GM12892 (cell line): ENCODE results near the gene CADM1.

Experiments used
- DNase-seq: peaks from one replicate; pipeline ENCODE4 v3.0.0; 2011; ENCODE audit not compliant: insufficient read length
- FAIRE-seq: peaks from 2 replicates; lab custom pipeline; 2011; peaks lifted over from hg19 to GRCh38; lab: Jason Lieb, UNC
- POLR2A ChIP-seq: IDR thresholded peaks from 2 replicates; pipeline ENCODE4 v1.6.1; 2011; ENCODE audit warnings: low read depth, low read length, control low read depth
- POLR2AphosphoS5 ChIP-seq: IDR thresholded peaks from 2 replicates; pipeline ENCODE4 v1.6.1; 2011; ENCODE audit warnings: low read depth, low read length, control low read depth
- TAF1 ChIP-seq: IDR thresholded peaks from 2 replicates; pipeline ENCODE4 v1.6.1; 2011; ENCODE audit warnings: low read depth, mild to moderate bottlenecking, control low read depth, low read length, borderline replicate concordance

The CADM1 gene

GRCh38 chr11:115185507-115185906 lies 318.7 kb downstream of the CADM1 start:
- DNase-seq (no peak), FAIRE-seq (no peak)
- TF ChIP-seq POLR2AphosphoS5 (no peak), POLR2A (no peak), TAF1 (no peak)

DNA sequence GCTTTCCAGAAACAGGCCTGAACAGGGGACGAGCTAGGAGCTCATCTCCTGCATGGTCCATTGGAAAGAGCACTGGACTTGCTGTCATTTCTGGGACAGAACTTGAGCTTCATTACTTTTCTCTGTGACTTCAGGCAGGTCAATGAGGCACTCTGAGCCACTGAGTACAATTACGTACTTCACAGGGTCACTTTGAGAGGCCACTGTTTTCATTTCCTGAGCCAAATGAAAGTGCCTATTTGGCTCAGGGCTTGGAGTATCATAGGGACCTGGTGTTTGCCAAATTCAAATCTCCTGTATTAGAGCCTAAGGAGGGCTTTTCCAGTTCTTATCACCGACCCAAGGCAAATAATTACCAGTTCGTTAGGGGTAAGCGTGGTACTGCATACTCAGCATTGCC lies 319.3 kb downstream of the CADM1 start:
- FAIRE-seq = no peak
- no peak for TF ChIP-seq TAF1
- no peak for TF ChIP-seq POLR2A
- no peak for TF ChIP-seq POLR2AphosphoS5
- no peak for DNase-seq

DNA sequence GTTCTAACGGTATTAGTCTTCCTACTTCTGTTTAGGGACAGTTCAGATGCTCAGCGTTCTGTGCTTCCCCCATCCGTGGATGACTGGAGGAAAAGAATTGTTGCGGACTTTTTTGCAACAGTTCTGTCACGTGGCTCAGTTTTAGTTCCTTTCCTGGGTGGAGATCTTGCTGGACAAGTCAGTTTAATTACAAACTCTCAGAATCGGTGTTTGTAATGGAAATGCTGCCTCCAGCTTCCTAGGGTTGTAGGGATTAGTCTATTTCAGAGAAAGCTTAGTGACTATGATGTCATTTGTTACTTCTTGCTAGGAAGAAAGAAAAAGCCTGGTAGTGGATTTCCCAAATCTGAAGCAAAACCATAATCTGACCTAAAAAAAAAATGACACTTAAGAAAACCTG lies 320.4 kb downstream of the CADM1 start:
- no peak for DNase-seq
- TF ChIP-seq POLR2AphosphoS5 (no peak), TAF1 (no peak), POLR2A (no peak)
- peak; percentile 48 for FAIRE-seq

DNA sequence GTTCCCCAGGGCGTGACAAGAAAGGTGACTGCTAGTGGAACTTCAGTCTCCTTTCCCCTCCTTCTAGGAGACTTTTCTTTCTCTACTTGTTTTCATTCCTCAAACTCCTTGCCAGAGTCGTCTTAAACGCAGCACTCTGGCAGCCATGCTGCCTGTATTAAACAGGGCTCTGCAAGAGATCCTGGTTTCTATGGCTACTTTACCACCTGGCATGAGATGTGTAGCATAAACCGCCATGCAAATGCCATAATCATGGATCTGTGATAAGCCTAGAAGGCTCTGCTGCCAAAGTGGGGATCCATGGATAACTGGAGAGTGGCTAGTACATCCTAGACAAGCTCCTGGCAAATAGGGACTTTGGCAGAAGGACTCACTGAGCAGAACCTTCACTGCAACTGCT lies 321.1 kb downstream of the CADM1 start:
- no peak for FAIRE-seq
- no peak for DNase-seq
- TF ChIP-seq POLR2AphosphoS5 (no peak), POLR2A (no peak), TAF1 (no peak)

GRCh38 chr11:115182282-115182955 lies 321.8 kb downstream of the CADM1 start:
- no peak for TF ChIP-seq POLR2A
- no peak for TF ChIP-seq TAF1
- TF ChIP-seq POLR2AphosphoS5 = no peak
- DNase-seq (no peak), FAIRE-seq (no peak)

DNA sequence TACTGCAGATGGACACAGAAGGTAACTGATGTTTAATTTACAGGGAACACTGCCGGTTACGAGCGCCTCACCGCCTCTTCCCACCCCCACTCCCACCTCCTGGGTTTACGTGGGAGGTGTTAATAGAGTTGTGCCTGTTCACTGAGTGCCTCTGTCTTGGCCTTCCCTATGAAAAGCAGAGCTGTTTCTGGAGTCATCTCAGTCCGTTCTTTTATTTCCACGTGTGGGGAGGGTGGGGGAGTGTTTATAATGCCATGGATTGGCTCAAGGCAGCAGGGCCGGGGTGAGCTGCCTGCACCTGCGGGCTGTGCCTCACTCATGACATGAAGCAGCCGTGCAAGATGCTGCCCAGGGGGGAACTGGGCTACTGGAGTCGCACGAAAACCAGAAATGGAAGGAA lies 322.7 kb downstream of the CADM1 start:
- TF ChIP-seq POLR2AphosphoS5 (no peak), TAF1 (no peak), POLR2A (no peak)
- no peak for FAIRE-seq
- DNase-seq = no peak

GRCh38 chr11:115180272-115180671 lies 323.9 kb downstream of the CADM1 start:
- no peak for FAIRE-seq
- no peak for TF ChIP-seq TAF1
- TF ChIP-seq POLR2A = no peak
- TF ChIP-seq POLR2AphosphoS5 = no peak

GRCh38 chr11:115179636-115180035 lies 324.6 kb downstream of the CADM1 start:
- TF ChIP-seq POLR2A = no peak
- no peak for TF ChIP-seq POLR2AphosphoS5
- TF ChIP-seq TAF1 = no peak
- DNase-seq (no peak), FAIRE-seq (no peak)

More at GRCh38 chr11:115180272-115180671, 323.9 kb downstream of the CADM1 start:
- no peak for DNase-seq

DNA sequence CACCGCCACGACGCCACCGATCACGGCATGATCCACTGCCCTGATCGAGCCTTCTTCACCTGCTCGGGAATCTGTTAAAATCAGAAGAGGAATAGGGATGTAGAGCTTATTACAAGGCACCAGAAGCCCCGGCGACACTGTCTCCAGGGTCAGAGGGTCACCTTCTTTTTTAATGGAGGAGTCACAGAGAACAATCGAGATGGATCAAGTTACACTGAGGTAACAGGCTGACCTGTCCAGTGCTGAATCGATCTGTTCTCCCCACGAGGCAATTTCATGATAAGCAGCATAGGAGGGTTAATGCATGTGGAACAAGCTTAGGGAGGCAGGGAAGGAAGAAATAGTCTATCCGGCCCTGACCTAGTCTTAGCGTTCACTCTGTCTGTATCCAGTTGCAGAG lies 325.5 kb downstream of the CADM1 start:
- peak; percentile 5 for FAIRE-seq
- TF ChIP-seq TAF1 (no peak), POLR2AphosphoS5 (no peak), POLR2A (no peak)
- DNase-seq = no peak

DNA sequence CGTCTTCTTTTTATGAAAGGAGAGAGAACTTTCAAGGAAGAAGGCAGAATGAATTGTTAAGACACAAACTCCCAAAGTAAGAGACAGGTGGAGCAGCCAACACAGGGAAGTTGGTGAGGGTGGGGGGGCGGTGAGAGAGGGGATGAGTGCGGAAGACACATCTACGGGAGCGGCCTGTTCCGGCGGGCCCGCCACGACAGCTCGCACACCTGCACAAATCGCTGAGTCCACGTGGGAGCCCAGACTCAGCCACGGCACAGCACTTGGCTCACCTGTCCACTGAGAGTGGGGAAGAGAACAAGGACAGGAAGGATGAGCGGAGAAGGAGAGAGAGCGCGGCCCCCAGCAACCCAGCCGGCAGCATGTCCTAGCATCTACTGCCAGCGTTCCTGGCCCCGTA lies 331.1 kb downstream of the CADM1 start:
- TF ChIP-seq TAF1 = no peak
- no peak for TF ChIP-seq POLR2A
- no peak for TF ChIP-seq POLR2AphosphoS5
- FAIRE-seq = no peak

DNA sequence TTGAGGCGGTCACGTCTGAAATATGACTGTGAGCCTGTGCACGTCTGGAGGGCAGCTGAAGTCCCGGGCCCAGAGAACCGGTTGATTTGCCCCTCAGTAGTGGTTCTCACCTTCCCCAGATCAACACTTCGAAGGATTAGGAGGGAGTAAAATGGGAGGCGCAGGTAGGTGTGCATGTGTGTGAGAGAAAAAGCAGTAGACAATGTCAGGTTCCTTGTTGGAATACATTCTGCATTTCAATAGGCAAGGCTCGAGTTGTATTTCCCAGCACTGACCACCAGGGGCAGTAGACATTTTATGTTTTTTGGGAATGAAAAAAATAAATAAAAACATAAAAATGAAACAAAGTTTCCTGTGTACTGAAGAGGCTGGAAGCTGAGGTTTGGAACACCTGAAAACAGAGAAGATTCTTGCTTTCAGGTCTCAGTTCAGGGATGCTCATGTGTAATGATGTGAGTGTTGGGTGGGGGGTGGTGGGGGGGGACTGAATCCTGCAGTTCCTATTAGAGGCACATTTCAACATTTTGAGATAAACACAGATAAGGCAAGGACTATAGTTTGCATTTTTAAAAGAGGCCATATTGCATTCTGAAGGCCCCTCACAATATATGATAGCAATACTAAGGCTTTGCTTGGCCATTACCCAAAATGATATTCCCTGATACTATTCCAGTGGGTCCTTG lies 333.9 kb downstream of the CADM1 start:
- DNase-seq (no peak), FAIRE-seq (no peak)
- TF ChIP-seq TAF1 (no peak), POLR2AphosphoS5 (no peak), POLR2A (no peak)

More for the DNA sequence above, 331.1 kb downstream of the CADM1 start:
- no peak for DNase-seq

DNA sequence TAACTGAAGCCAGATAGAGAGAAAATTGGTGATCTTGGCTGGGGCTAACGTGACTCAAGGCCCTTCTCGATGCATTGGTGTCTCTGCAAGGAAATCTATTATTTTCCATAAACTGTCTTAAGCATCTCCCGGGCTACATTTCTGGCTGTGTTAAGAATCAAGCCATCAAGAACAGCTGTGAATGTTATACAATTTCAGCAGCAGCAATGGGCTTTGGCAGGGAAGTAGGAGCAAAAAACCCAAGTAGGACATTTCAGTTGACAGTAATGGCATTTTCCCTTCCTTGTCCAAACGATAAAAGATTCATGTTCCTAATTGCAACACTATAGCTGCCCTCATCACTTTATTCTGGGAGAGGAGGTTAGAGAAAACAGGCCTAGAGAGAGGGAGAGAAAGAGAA lies 335.0 kb downstream of the CADM1 start:
- no peak for DNase-seq
- no peak for TF ChIP-seq TAF1
- no peak for TF ChIP-seq POLR2A
- TF ChIP-seq POLR2AphosphoS5 = no peak
- no peak for FAIRE-seq
